Adipocyte (in vitro differentiated cells): ENCODE measurements around the gene ZFP57.
A peak's percentile ranks its signal among the peaks of the same experiment; 100 is the strongest.

ENCODE experiments used
- DNase-seq: peaks from one replicate; pipeline ENCODE4 v3.0.0-alpha.2; 2015; ENCODE audit warnings: low read depth
- H3K27me3 ChIP-seq: replicated peaks from 2 replicates; pipeline ENCODE4 v1.7.0; 2013; ENCODE audit warnings: mild to moderate bottlenecking, low read length, moderate library complexity; ENCODE audit not compliant: control insufficient read depth, insufficient read depth
- H3K36me3 ChIP-seq: 2 replicates; pipeline ENCODE4 v1.7.0; 2013; ENCODE audit warnings: low read length, mild to moderate bottlenecking, moderate library complexity; ENCODE audit not compliant: control insufficient read depth, insufficient read depth, severe bottlenecking
- H3K4me1 ChIP-seq: 2 replicates; pipeline ENCODE4 v1.7.0; 2013; ENCODE audit warnings: mild to moderate bottlenecking, low read length, moderate library complexity; ENCODE audit not compliant: control insufficient read depth, insufficient read depth
- H3K4me3 ChIP-seq: 2 replicates; pipeline ENCODE4 v1.7.0; 2013; ENCODE audit warnings: mild to moderate bottlenecking, low read length, moderate library complexity
- H3K9ac ChIP-seq: 2 replicates; pipeline ENCODE4 v1.7.0; 2013; ENCODE audit warnings: mild to moderate bottlenecking, low read length, moderate library complexity
- H3K9me3 ChIP-seq: 2 replicates; pipeline ENCODE4 v1.7.0; 2013; ENCODE audit warnings: mild to moderate bottlenecking, low read length, moderate library complexity; ENCODE audit not compliant: control insufficient read depth

Gene ZFP57

DNA sequence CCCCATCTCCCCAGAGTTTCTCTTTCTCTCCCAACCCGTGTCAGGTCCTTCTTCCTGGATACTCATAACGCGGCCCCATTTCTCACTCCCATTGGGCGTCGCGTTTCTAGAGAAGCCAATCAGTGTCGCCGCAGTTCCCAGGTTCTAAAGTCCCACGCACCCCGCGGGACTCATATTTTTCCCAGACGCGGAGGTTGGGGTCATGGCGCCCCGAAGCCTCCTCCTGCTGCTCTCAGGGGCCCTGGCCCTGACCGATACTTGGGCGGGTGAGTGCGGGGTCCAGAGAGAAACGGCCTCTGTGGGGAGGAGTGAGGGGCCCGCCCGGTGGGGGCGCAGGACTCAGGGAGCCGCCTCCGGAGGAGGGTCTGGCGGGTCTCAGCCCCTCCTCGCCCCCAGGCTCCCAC is 42.3 kb upstream of the ZFP57 start, which contains the start of gene HLA-F:
TSS of gene HLA-F (plus strand) at position 173 of the 404 bp plus-strand sequence. CDS start at position 203, 30 bp downstream.
- peak; percentile 95 for DNase-seq
- H3K27me3 ChIP-seq = peaks cover 4% of the 10 kb centered on the region

GRCh38 chr6:29720863-29721262 is 39.9 kb upstream of the ZFP57 start:
- Histone ChIP-seq H3K4me1 (no peaks in the 10 kb centered on the region), H3K9me3 (no peaks in the 10 kb centered on the region), H3K27me3 (peaks cover 8% of the 10 kb centered on the region), H3K9ac (no peak overlapping the region), H3K4me3 (no peak overlapping the region), H3K36me3 (no peaks in the 10 kb centered on the region)
- DNase-seq = no peak

More for the DNA sequence above, 42.3 kb upstream of the ZFP57 start, which contains the start of gene HLA-F:
- H3K9ac ChIP-seq = peak within 1 kb of the TSS; percentile 78
- no peaks in the 10 kb centered on the region for H3K9me3 ChIP-seq
- H3K4me3 ChIP-seq = peak within 1 kb of the TSS; percentile 86
- H3K36me3 ChIP-seq = no peaks in the 10 kb centered on the region
- no peaks in the 10 kb centered on the region for H3K4me1 ChIP-seq

GRCh38 chr6:29710281-29710941 is 29.5 kb upstream of the ZFP57 start:
- Histone ChIP-seq H3K9ac (no peak overlapping the region), H3K4me3 (no peak overlapping the region), H3K9me3 (no peaks in the 10 kb centered on the region), H3K4me1 (no peaks in the 10 kb centered on the region), H3K27me3 (peaks cover 41% of the 10 kb centered on the region), H3K36me3 (no peaks in the 10 kb centered on the region)
- DNase-seq = no peak

- H3K9ac ChIP-seq = no peak overlapping the region
- no peak for DNase-seq
- H3K36me3 ChIP-seq = no peaks in the 10 kb centered on the region
- no peaks in the 10 kb centered on the region for H3K4me1 ChIP-seq
- H3K4me3 ChIP-seq = no peak overlapping the region
- H3K9me3 ChIP-seq = no peaks in the 10 kb centered on the region
- peaks cover 40% of the 10 kb centered on the region for H3K27me3 ChIP-seq
These were observed 28.2 kb upstream of the ZFP57 start for GRCh38 chr6:29709188-29709587.

DNA sequence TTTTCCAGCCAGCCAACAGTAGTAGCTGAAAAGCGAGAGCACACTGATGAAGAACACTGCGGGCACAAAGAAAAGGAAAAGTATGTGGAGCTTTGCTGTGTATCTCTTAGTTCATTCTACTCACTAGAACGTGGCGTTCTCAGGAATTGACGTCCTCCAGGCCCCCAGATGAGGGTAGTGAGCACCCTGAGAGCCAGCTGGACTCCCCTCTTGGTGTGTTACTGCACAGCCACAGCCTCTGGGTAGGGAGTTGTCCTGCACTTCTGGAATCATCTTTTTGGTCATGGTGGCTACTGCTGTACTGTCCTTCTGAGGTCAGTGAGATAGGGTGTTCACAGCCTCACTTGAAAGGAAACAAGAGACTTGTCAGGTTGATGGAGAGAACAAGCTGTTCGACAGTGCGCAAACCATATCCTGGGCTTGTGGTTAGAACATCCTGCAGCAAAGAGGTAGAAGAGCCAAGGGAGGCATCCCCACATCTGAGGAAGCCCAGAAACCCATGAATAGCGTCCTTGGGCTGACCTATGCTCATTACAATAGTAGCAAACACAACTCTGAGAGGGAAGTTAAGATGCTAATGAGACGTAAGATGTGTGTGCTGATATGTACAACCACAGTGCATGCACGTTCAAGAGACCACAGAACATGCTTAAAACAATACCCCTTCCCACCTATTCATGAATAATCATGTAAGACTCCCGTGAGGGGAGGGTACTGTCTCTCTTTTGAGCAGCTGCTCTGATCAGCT is 27.7 kb upstream of the ZFP57 start:
- Histone ChIP-seq H3K36me3 (no peaks in the 10 kb centered on the region), H3K4me3 (no peak overlapping the region), H3K9ac (no peak overlapping the region), H3K9me3 (no peaks in the 10 kb centered on the region), H3K27me3 (peaks cover 46% of the 10 kb centered on the region), H3K4me1 (no peaks in the 10 kb centered on the region)
- no peak for DNase-seq

DNA sequence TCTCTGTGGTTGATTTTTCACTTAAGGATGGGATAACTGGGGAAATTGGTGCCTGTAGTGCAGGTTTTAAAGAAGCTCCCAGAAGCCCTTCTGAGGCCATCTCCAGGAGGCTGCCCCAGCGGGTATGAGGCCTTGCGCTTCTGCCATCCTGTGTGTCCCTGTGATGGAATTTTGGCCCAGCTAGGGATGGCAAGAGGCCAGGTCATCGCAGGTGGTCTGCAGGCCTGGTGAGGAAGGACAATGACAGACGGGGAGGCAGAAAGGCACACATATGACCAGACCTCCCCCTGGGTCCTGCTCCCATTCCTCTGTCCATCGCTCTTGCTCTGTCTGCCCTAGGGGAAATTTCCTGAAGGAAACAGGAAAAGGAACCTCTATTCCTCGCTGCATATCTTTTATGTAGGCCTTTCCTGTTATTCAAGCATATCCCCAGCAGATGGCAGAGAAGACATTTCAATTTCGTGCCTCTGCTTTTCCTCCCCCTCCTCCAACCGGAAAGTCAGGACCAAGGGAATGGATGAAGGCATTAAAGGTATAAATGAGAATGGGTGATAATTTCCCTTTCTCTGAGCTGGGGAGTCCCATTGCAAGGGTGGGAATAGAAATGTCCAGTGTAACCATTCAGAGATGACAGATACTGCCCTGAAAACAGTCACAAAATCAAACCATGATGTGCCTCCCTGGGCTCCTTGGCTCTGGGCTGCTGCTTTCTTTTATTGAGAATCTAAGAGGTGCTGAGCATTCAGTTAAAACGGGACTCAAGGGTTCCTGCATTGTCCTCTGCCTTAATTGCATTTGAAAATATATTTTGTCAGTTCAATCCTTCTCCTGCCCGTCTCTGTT is 24.7 kb upstream of the ZFP57 start:
- H3K9ac ChIP-seq = peak overlapping the region; percentile 12

GRCh38 chr6:29702519-29703103 is 21.7 kb upstream of the ZFP57 start:
- DNase-seq = peak; percentile 46
- Histone ChIP-seq H3K9me3 (no peaks in the 10 kb centered on the region), H3K4me1 (no peaks in the 10 kb centered on the region), H3K9ac (no peak overlapping the region), H3K36me3 (no peaks in the 10 kb centered on the region), H3K4me3 (no peak overlapping the region), H3K27me3 (peaks cover 29% of the 10 kb centered on the region)

More for the DNA sequence above, 24.7 kb upstream of the ZFP57 start:
- DNase-seq = peak; percentile 83
- H3K36me3 ChIP-seq = no peaks in the 10 kb centered on the region
- no peak overlapping the region for H3K4me3 ChIP-seq
- H3K4me1 ChIP-seq = no peaks in the 10 kb centered on the region
- H3K27me3 ChIP-seq = peaks cover 51% of the 10 kb centered on the region
- H3K9me3 ChIP-seq = no peaks in the 10 kb centered on the region

- Histone ChIP-seq H3K36me3 (no peaks in the 10 kb centered on the region), H3K4me3 (no peak overlapping the region), H3K9ac (no peak overlapping the region), H3K4me1 (peaks cover 2% of the 10 kb centered on the region), H3K27me3 (no peaks in the 10 kb centered on the region), H3K9me3 (peaks cover 4% of the 10 kb centered on the region)
- DNase-seq = peak; percentile 47
These were observed 15.5 kb upstream of the ZFP57 start for GRCh38 chr6:29696147-29697125.

GRCh38 chr6:29694637-29695036 is 13.7 kb upstream of the ZFP57 start:
- peaks cover 2% of the 10 kb centered on the region for H3K4me1 ChIP-seq
- H3K9ac ChIP-seq = no peak overlapping the region
- no peaks in the 10 kb centered on the region for H3K27me3 ChIP-seq
- H3K9me3 ChIP-seq = peaks cover 4% of the 10 kb centered on the region
- no peak overlapping the region for H3K4me3 ChIP-seq
- no peak for DNase-seq
- no peaks in the 10 kb centered on the region for H3K36me3 ChIP-seq

DNA sequence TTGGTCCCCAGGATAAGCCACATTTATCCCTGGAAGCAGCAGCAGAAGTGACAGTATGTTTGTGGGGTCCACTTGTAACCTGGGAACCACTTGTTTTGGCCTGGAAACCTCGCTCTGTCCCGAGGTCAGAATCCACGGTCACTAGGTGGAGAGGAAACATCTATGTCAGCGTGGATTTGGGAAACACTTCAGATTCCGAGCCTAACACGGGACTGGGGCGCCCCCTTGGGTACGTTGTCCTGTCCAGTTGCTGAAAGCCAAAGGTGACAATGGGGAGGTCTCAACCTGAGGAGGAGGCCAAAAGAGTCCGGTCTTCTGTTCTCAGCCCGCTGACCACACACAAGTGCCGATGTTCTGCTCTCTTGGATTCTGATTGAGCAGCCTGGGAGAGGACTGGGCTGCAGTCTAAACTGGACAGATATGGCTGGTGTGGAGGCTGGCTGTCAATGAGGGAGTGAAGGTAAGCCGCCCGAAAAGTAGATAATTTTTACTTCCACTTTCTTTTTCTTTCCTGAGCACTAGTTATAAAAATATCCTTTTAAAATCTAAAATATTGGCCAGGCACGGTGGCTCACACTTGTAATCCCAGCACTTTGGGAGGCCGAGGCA is 4.9 kb upstream of the ZFP57 start:
- Histone ChIP-seq H3K9ac (no peak overlapping the region), H3K9me3 (peaks cover 7% of the 10 kb centered on the region), H3K4me1 (no peaks in the 10 kb centered on the region), H3K36me3 (no peaks in the 10 kb centered on the region), H3K27me3 (peaks cover 12% of the 10 kb centered on the region), H3K4me3 (no peak overlapping the region)
- no peak for DNase-seq
